ENCODE measurements around the gene GDNF. TPM values are rescaled to one million over a fixed set of nuclear protein-coding genes. Genes with fewer than 3 reads are reported as not detected.

Gene GDNF
- total RNA-seq, 1 experiment from 2014 or later, result not detected

- no peak overlapping the region for H3K27ac Mint-ChIP-seq (ENCODE audit: unreplicated experiment)
- BruUV-seq (replicated peaks), result no TSS peak
- H3K4me3 ChIP-seq (ENCODE audit: low read depth, low read length), result no peak overlapping the region
- H3K36me3 ChIP-seq (ENCODE audit: control insufficient read depth, insufficient read depth, low read length), result no peaks in the 10 kb centered on the region
- no peaks in the 10 kb centered on the region for H3K9me3 Mint-ChIP-seq (ENCODE audit: unreplicated experiment)
- H3K36me3 Mint-ChIP-seq (ENCODE audit: insufficient read depth, unreplicated experiment), result no peaks in the 10 kb centered on the region
- TF ChIP-seq, protein P1, sequence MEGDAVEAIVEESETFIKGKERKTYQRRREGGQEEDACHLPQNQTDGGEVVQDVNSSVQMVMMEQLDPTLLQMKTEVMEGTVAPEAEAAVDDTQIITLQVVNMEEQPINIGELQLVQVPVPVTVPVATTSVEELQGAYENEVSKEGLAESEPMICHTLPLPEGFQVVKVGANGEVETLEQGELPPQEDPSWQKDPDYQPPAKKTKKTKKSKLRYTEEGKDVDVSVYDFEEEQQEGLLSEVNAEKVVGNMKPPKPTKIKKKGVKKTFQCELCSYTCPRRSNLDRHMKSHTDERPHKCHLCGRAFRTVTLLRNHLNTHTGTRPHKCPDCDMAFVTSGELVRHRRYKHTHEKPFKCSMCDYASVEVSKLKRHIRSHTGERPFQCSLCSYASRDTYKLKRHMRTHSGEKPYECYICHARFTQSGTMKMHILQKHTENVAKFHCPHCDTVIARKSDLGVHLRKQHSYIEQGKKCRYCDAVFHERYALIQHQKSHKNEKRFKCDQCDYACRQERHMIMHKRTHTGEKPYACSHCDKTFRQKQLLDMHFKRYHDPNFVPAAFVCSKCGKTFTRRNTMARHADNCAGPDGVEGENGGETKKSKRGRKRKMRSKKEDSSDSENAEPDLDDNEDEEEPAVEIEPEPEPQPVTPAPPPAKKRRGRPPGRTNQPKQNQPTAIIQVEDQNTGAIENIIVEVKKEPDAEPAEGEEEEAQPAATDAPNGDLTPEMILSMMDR (IDR thresholded peaks at IDR 0.05; ENCODE audit: insufficient read depth in 1 of 2, low read depth in 1 of 2, low read length in 1 of 2, severe bottlenecking in 1 of 2, unreplicated experiment in 1 of 2), result no peak
- H3K4me1 Mint-ChIP-seq (ENCODE audit: low read depth, unreplicated experiment), result no peaks in the 10 kb centered on the region
- ChIA-PET POLR2A (no interaction called here), CTCF (no interaction called here)
- no peak for DNase-seq
- no peak overlapping the region for H3K4me3 Mint-ChIP-seq (ENCODE audit: unreplicated experiment)
- H3K4me1 ChIP-seq, result no peaks in the 10 kb centered on the region
- intact Hi-C loops (cut with micrococcal nuclease; ENCODE audit: unreplicated experiment), result no loop called here
- H3K9me3 ChIP-seq, result no peaks in the 10 kb centered on the region
- no peaks in the 10 kb centered on the region for H3K27me3 ChIP-seq (replicated peaks; ENCODE audit: control insufficient read depth, insufficient read depth, low read length)
- H3K27me3 Mint-ChIP-seq (ENCODE audit: insufficient read depth, unreplicated experiment), result no peaks in the 10 kb centered on the region
These were observed 23.5 kb downstream of the GDNF start for GRCh38 chr5:37816331-37816730.

DNA sequence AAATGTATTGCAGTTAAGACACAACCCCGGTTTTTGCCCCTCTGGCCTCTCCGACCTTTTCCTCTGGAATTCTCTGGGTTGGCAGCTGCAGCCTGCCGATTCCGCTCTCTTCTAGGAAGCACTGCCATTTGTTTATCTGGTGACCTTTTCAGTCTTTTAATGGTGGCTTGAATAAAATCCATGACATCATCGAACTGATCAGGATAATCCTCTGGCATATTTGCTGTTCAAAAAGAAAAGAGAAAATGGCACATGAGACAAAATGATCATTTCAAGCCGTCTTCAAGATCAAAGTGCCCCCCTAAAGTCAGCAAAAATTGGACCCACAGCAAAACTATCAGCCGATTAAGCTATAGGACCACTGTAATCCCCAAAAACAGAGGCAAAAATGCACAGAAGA, 23.9 kb downstream of the GDNF start:
- Histone ChIP-seq H3K36me3 (ENCODE audit: control insufficient read depth, insufficient read depth, low read length) (no peaks in the 10 kb centered on the region), H3K9me3 (no peaks in the 10 kb centered on the region), H3K4me1 (no peaks in the 10 kb centered on the region), H3K4me3 (ENCODE audit: low read depth, low read length) (no peak overlapping the region), H3K27me3 (replicated peaks; ENCODE audit: control insufficient read depth, insufficient read depth, low read length) (no peaks in the 10 kb centered on the region)
- POLR2A ChIA-PET, result no interaction called here
- BruUV-seq (replicated peaks), result no TSS peak
- TF ChIP-seq, protein P1 (IDR thresholded peaks at IDR 0.05; ENCODE audit: insufficient read depth in 1 of 2, low read depth in 1 of 2, low read length in 1 of 2, severe bottlenecking in 1 of 2, unreplicated experiment in 1 of 2), result no peak
- intact Hi-C loops (cut with micrococcal nuclease; ENCODE audit: unreplicated experiment), result no loop called here
- Mint-ChIP-seq H3K4me1 (ENCODE audit: low read depth, unreplicated experiment) (no peaks in the 10 kb centered on the region), H3K27ac (ENCODE audit: unreplicated experiment) (no peak overlapping the region), H3K36me3 (ENCODE audit: insufficient read depth, unreplicated experiment) (no peaks in the 10 kb centered on the region), H3K4me3 (ENCODE audit: unreplicated experiment) (no peak overlapping the region), H3K9me3 (ENCODE audit: unreplicated experiment) (no peaks in the 10 kb centered on the region), H3K27me3 (ENCODE audit: insufficient read depth, unreplicated experiment) (no peaks in the 10 kb centered on the region)
- no peak for DNase-seq
- CTCF ChIA-PET, result no interaction called here

DNA sequence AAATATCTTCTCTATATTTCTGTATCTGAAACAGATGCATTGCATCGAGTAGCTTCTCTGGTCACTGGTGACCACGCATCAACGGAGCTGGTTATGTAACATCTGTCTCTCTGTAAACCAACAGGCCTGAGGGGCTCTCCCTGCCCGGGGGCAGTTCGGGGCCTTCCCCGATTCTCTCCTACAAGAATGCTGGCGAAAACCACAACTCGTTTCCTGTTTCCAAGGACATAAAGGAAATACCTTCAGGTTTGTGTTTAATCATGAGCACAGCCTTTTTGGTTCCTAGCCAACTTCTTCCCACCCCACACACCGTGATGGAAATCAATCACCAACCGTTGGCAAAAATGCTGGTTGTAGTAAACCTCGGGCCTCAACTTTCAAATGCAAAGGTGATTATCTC, 25.1 kb downstream of the GDNF start:
- TF ChIP-seq, protein P1 (IDR thresholded peaks at IDR 0.05; ENCODE audit: insufficient read depth in 1 of 2, low read depth in 1 of 2, low read length in 1 of 2, severe bottlenecking in 1 of 2, unreplicated experiment in 1 of 2), result no peak
- H3K4me1 Mint-ChIP-seq (ENCODE audit: low read depth, unreplicated experiment), result no peaks in the 10 kb centered on the region
- intact Hi-C loops (cut with micrococcal nuclease; ENCODE audit: unreplicated experiment), result no loop called here
- peaks cover 3% of the 10 kb centered on the region for H3K27me3 Mint-ChIP-seq (ENCODE audit: insufficient read depth, unreplicated experiment)
- no peaks in the 10 kb centered on the region for H3K9me3 Mint-ChIP-seq (ENCODE audit: unreplicated experiment)
- ChIA-PET CTCF (no interaction called here), POLR2A (no interaction called here)
- no peaks in the 10 kb centered on the region for H3K36me3 ChIP-seq (ENCODE audit: control insufficient read depth, insufficient read depth, low read length)
- H3K4me3 ChIP-seq (ENCODE audit: low read depth, low read length), result no peak overlapping the region
- no peak overlapping the region for H3K4me3 Mint-ChIP-seq (ENCODE audit: unreplicated experiment)
- BruUV-seq (replicated peaks), result no TSS peak
- DNase-seq, result no peak
- H3K27me3 ChIP-seq (replicated peaks; ENCODE audit: control insufficient read depth, insufficient read depth, low read length), result no peaks in the 10 kb centered on the region
- H3K36me3 Mint-ChIP-seq (ENCODE audit: insufficient read depth, unreplicated experiment), result no peaks in the 10 kb centered on the region
- no peaks in the 10 kb centered on the region for H3K4me1 ChIP-seq
- H3K9me3 ChIP-seq, result no peaks in the 10 kb centered on the region
- no peak overlapping the region for H3K27ac Mint-ChIP-seq (ENCODE audit: unreplicated experiment)

All from Caco-2 (cell line).